Cardiac fibroblast (primary cell): ENCODE data around the gene FUT4.

ENCODE experiments used
- DNase-seq, 2 donors: peaks; one replicate each; pipeline versions ENCODE4 v3.0.0 to v3.0.0-alpha.2; 2010; ENCODE audit warnings: low read depth in 2 of 2
- H3K4me3 ChIP-seq, 2 donors: replicated peaks in 1 of 2; 1 replicate in 1 of 2; 2 replicates in 1 of 2; pipeline ENCODE4 v1.5.1; 2011; ENCODE audit warnings: low read depth in 2 of 2, low read length in 2 of 2, mild to moderate bottlenecking in 2 of 2, moderate library complexity in 1 of 2
- CTCF ChIP-seq: IDR thresholded peaks from one replicate; pipeline ENCODE4 v1.5.1; 2011; ENCODE audit warnings: low read depth, mild to moderate bottlenecking, low read length, inconsistent platforms

Gene FUT4

GRCh38 chr11:94507485-94507884 is 36.2 kb upstream of the FUT4 start:
- TF ChIP-seq CTCF = no peak
- H3K4me3 ChIP-seq = no peak overlapping the region
- peak in 1 of 2 donors; percentile 42 for DNase-seq

- DNase-seq = peak; percentile 41 to 50
- H3K4me3 ChIP-seq = peak within 1 kb of the TSS; percentile 52 to 63
Measured at GRCh38 chr11:94511932-94512781, 31.6 kb upstream of the FUT4 start, which contains the start of gene C11orf97. TSS of gene C11orf97 (plus strand) at chr11:94512461. CDS start at chr11:94512529, 68 bp downstream.

GRCh38 chr11:94513091-94513490 is 30.6 kb upstream of the FUT4 start:
- TF ChIP-seq CTCF = no peak
- no peak for DNase-seq
- H3K4me3 ChIP-seq = no peak overlapping the region

More at GRCh38 chr11:94511932-94512781, 31.6 kb upstream of the FUT4 start, which contains the start of gene C11orf97:
- no peak for TF ChIP-seq CTCF

GRCh38 chr11:94515398-94515797 is 28.3 kb upstream of the FUT4 start:
- no peak overlapping the region for H3K4me3 ChIP-seq
- no peak for TF ChIP-seq CTCF
- DNase-seq = no peak

- H3K4me3 ChIP-seq = no peak overlapping the region
- DNase-seq = no peak
- no peak for TF ChIP-seq CTCF
Measured at GRCh38 chr11:94516725-94517124, 27.0 kb upstream of the FUT4 start.

GRCh38 chr11:94518300-94518699 is 25.4 kb upstream of the FUT4 start:
- no peak for TF ChIP-seq CTCF
- H3K4me3 ChIP-seq = no peak overlapping the region
- DNase-seq = no peak
